ENCODE results near the gene UBAC1. TPM values are rescaled to one million over a fixed set of nuclear protein-coding genes. Genes with fewer than 3 reads are reported as not detected.

UBAC1 gene
- total RNA-seq, 1 donor = 29.0 TPM

GRCh38 chr9:135973277-135974219 lies 12.4 kb upstream of the UBAC1 start:
- no peak for TF ChIP-seq CTCF (IDR thresholded peaks at IDR 0.05; ENCODE audit: extremely low read depth, low read depth, low read length)
- Histone ChIP-seq H3K79me2 (ENCODE audit: insufficient read depth, low read length) (no peaks in the 10 kb centered on the region), H4K20me1 (ENCODE audit: insufficient read depth, low read length) (no peaks in the 10 kb centered on the region), H3K9me3 (ENCODE audit: low read depth, low read length) (no peaks in the 10 kb centered on the region), H3K4me3 (ENCODE audit: insufficient read depth, low read length) (no peak overlapping the region), H3K27me3 (ENCODE audit: insufficient read depth, low read length) (peaks cover 8% of the 10 kb centered on the region), H3K36me3 (ENCODE audit: insufficient read depth, low read length) (no peaks in the 10 kb centered on the region), H2AFZ (ENCODE audit: low read length) (no peak overlapping the region), H3K4me1 (ENCODE audit: insufficient read depth, low read length) (peaks cover 2% of the 10 kb centered on the region), H3K4me2 (ENCODE audit: insufficient read depth, low read length) (no peak overlapping the region), H3K27ac (ENCODE audit: low read depth, low read length) (no peak overlapping the region)
- no peak for DNase-seq (ENCODE audit: insufficient read length, low spot score, missing footprints)

- Histone ChIP-seq H2AFZ (ENCODE audit: low read length) (no peak overlapping the region), H3K9me3 (ENCODE audit: low read depth, low read length) (no peaks in the 10 kb centered on the region), H3K79me2 (ENCODE audit: insufficient read depth, low read length) (no peaks in the 10 kb centered on the region), H3K4me2 (ENCODE audit: insufficient read depth, low read length) (no peak overlapping the region), H3K4me3 (ENCODE audit: insufficient read depth, low read length) (no peak overlapping the region), H3K27ac (ENCODE audit: low read depth, low read length) (no peak overlapping the region), H3K4me1 (ENCODE audit: insufficient read depth, low read length) (peaks cover 2% of the 10 kb centered on the region), H4K20me1 (ENCODE audit: insufficient read depth, low read length) (peaks cover 3% of the 10 kb centered on the region), H3K36me3 (ENCODE audit: insufficient read depth, low read length) (no peaks in the 10 kb centered on the region), H3K27me3 (ENCODE audit: insufficient read depth, low read length) (peaks cover 8% of the 10 kb centered on the region)
- no peak for DNase-seq (ENCODE audit: insufficient read length, low spot score, missing footprints)
- no peak for TF ChIP-seq CTCF (IDR thresholded peaks at IDR 0.05; ENCODE audit: extremely low read depth, low read depth, low read length)
These were observed 10.7 kb upstream of the UBAC1 start for GRCh38 chr9:135971892-135972291.

GRCh38 chr9:135971111-135971766 lies 10.1 kb upstream of the UBAC1 start:
- DNase-seq (ENCODE audit: insufficient read length, low spot score, missing footprints) = no peak
- H3K27ac ChIP-seq (ENCODE audit: low read depth, low read length) = no peak overlapping the region
- no peak overlapping the region for H2AFZ ChIP-seq (ENCODE audit: low read length)
- no peak overlapping the region for H3K4me3 ChIP-seq (ENCODE audit: insufficient read depth, low read length)
- H3K36me3 ChIP-seq (ENCODE audit: insufficient read depth, low read length) = no peaks in the 10 kb centered on the region
- H3K79me2 ChIP-seq (ENCODE audit: insufficient read depth, low read length) = no peaks in the 10 kb centered on the region
- H4K20me1 ChIP-seq (ENCODE audit: insufficient read depth, low read length) = peaks cover 3% of the 10 kb centered on the region
- no peaks in the 10 kb centered on the region for H3K9me3 ChIP-seq (ENCODE audit: low read depth, low read length)
- no peak overlapping the region for H3K4me2 ChIP-seq (ENCODE audit: insufficient read depth, low read length)
- no peak for TF ChIP-seq CTCF (IDR thresholded peaks at IDR 0.05; ENCODE audit: extremely low read depth, low read depth, low read length)
- H3K27me3 ChIP-seq (ENCODE audit: insufficient read depth, low read length) = peaks cover 8% of the 10 kb centered on the region
- H3K4me1 ChIP-seq (ENCODE audit: insufficient read depth, low read length) = peaks cover under 1% of the 10 kb centered on the region

Measured in osteoblast (primary cell).